Adipocyte (in vitro differentiated cells): ENCODE data around the gene SLC18A2.
"Not testable (repeated sequence)": the region's sequence is repeated elsewhere in the genome, so short reads cannot be mapped to it uniquely, and the experiment has no call there.

ENCODE experiments used
- DNase-seq: peaks from one replicate; pipeline ENCODE4 v3.0.0-alpha.2; 2015; ENCODE audit warnings: low read depth
- H3K27me3 ChIP-seq: replicated peaks from 2 replicates; pipeline ENCODE4 v1.7.0; 2013; ENCODE audit warnings: mild to moderate bottlenecking, low read length, moderate library complexity; ENCODE audit not compliant: control insufficient read depth, insufficient read depth
- H3K36me3 ChIP-seq: 2 replicates; pipeline ENCODE4 v1.7.0; 2013; ENCODE audit warnings: low read length, mild to moderate bottlenecking, moderate library complexity; ENCODE audit not compliant: control insufficient read depth, insufficient read depth, severe bottlenecking
- H3K4me1 ChIP-seq: 2 replicates; pipeline ENCODE4 v1.7.0; 2013; ENCODE audit warnings: mild to moderate bottlenecking, low read length, moderate library complexity; ENCODE audit not compliant: control insufficient read depth, insufficient read depth
- H3K4me3 ChIP-seq: 2 replicates; pipeline ENCODE4 v1.7.0; 2013; ENCODE audit warnings: mild to moderate bottlenecking, low read length, moderate library complexity
- H3K9ac ChIP-seq: 2 replicates; pipeline ENCODE4 v1.7.0; 2013; ENCODE audit warnings: mild to moderate bottlenecking, low read length, moderate library complexity
- H3K9me3 ChIP-seq: 2 replicates; pipeline ENCODE4 v1.7.0; 2013; ENCODE audit warnings: mild to moderate bottlenecking, low read length, moderate library complexity; ENCODE audit not compliant: control insufficient read depth

SLC18A2 gene

GRCh38 chr10:117266812-117267211, 25.9 kb downstream of the SLC18A2 start:
- no peaks in the 10 kb centered on the region for H3K36me3 ChIP-seq
- no peak overlapping the region for H3K4me3 ChIP-seq
- no peak for DNase-seq
- H3K4me1 ChIP-seq = no peaks in the 10 kb centered on the region
- H3K9ac ChIP-seq = no peak overlapping the region
- no peaks in the 10 kb centered on the region for H3K9me3 ChIP-seq
- peaks cover 16% of the 10 kb centered on the region for H3K27me3 ChIP-seq

DNA sequence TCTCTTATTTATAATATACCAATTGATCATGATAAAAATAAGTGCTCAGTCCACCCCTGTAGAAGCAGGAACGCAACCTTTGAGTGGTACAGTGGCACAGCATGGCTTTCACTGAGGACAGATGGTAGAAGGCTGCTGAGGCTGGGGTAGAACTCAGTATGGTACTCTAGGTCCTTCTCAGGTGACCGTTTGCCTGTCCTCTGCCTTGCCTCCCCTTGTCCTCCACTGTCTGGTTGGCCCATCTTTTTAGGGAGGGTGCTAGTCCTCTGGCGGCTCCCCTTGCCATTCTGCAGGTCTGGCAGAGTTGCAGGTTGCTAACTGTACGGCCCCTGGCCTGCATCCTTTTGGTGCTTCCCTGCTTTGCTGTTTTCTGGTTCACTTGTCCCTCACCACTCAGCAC, 27.3 kb downstream of the SLC18A2 start:
- DNase-seq = no peak
- H3K27me3 ChIP-seq = peaks cover 2% of the 10 kb centered on the region
- H3K36me3 ChIP-seq = no peaks in the 10 kb centered on the region
- H3K4me3 ChIP-seq = no peak overlapping the region
- H3K9me3 ChIP-seq = no peaks in the 10 kb centered on the region
- H3K4me1 ChIP-seq = no peaks in the 10 kb centered on the region
- no peak overlapping the region for H3K9ac ChIP-seq

DNA sequence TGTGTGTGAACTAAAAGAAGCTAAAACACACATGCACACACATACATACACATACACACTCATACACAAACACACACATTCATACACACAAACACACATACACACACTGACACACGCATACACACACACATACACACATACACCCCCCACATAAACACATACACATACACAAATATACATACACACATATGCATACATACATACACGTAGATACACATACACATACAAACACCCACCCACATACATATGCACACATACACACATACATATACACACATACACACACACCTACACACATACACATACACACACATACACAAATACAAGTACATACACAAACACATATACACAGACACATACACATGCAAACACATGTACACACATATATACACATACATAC, 28.0 kb downstream of the SLC18A2 start:
- Histone ChIP-seq H3K4me1 (no peaks in the 10 kb centered on the region), H3K36me3 (no peaks in the 10 kb centered on the region), H3K4me3 (no peak overlapping the region), H3K9me3 (no peaks in the 10 kb centered on the region), H3K27me3 (no peaks in the 10 kb centered on the region), H3K9ac (no peak overlapping the region)
- DNase-seq = no peak

GRCh38 chr10:117271427-117271826, 30.5 kb downstream of the SLC18A2 start:
- H3K4me3 ChIP-seq = no peak overlapping the region
- H3K27me3 ChIP-seq = no peaks in the 10 kb centered on the region
- DNase-seq = no peak
- H3K9ac ChIP-seq = no peak overlapping the region
- H3K4me1 ChIP-seq = no peaks in the 10 kb centered on the region
- H3K9me3 ChIP-seq = no peaks in the 10 kb centered on the region
- H3K36me3 ChIP-seq = no peaks in the 10 kb centered on the region

DNA sequence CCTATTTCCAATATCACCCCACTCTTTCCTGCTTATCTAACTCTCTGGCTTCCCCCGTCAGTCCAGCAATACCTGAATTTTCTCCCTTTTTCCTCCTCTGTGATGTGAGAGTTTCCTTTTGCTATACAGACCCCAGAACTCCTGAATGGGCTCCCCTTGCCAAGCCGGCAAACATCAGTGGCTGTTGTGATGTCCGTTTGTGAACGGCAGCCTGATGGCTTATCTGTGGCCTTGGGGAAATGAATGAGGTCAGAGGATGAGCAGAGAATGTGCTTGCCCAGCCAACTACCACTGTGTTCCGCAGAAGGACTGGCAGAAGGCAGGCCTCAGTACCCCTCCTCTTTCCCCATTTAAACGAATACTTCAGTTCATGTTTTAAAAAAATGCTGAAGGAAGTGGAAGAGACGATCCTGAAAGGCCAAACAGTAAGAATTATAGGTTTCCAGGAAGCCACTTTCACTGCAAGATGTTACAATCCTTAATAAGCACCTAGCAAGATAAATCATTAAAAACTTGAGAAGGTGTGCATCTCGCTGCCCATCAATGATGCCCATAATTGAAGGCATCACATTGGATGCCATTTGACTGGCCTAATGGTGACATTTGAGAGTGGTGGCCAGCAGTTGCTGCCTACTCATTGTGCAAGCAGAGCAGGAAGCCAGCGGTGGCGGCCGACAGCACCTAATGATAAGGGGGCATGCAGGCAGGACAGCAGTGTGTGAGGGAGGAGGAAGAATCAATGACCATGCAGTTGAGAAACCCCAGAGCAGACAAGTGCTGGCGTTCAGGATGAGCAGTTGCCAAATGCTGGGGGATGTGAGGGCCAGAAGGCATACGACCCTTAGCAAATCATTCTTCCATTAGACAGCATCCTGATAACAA, 31.5 kb downstream of the SLC18A2 start:
- H3K27me3 ChIP-seq = no peaks in the 10 kb centered on the region
- no peaks in the 10 kb centered on the region for H3K4me1 ChIP-seq
- no peaks in the 10 kb centered on the region for H3K36me3 ChIP-seq
- no peaks in the 10 kb centered on the region for H3K9me3 ChIP-seq
- no peak overlapping the region for H3K9ac ChIP-seq
- no peak for DNase-seq
- no peak overlapping the region for H3K4me3 ChIP-seq

- H3K4me1 ChIP-seq = no peaks in the 10 kb centered on the region
- H3K9me3 ChIP-seq = no peaks in the 10 kb centered on the region
- no peaks in the 10 kb centered on the region for H3K27me3 ChIP-seq
- no peak for DNase-seq
- H3K36me3 ChIP-seq = no peaks in the 10 kb centered on the region
- H3K9ac ChIP-seq = no peak overlapping the region
- H3K4me3 ChIP-seq = no peak overlapping the region
Measured at GRCh38 chr10:117273980-117274379, 33.1 kb downstream of the SLC18A2 start.

DNA sequence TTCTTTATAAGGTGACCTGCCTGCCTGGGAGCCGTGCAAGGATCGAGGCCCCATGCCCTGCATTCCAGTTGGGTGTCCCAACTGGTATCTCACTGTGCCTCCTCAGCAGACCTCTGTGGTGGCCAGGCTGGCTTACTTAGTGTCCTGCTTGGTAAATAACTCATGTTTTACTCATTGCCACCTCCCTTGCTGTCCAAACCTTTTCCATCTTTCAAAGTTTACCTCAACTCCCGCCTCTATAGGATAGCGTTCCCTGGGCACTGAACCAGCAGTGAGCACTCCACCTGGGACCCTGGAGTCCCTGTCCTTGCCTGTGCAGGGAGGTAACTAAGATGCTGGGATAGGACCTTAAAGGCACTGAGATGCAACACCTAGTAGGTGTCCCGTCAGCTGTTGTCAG, 33.6 kb downstream of the SLC18A2 start:
- no peak overlapping the region for H3K4me3 ChIP-seq
- no peak overlapping the region for H3K9ac ChIP-seq
- H3K27me3 ChIP-seq = no peaks in the 10 kb centered on the region
- DNase-seq = no peak
- H3K36me3 ChIP-seq = no peaks in the 10 kb centered on the region
- H3K9me3 ChIP-seq = no peaks in the 10 kb centered on the region
- no peaks in the 10 kb centered on the region for H3K4me1 ChIP-seq

DNA sequence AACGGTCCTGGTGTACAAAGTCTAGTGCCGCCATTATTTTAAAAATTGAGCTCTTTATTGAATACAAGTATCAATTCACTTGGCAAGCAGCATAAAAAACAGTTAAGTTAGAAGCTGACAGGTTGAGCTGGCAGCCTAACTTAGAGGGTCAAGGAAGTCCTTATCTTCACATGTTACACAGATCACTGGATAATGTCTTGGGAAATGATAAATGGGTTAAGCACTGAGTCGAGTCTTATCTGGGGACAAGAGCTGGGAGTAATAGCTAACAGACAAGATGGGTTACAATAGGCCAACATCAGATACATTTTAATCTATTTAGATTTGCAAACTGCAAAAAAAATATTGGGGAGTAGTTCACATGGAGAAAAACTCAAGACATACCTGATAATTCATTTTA, 34.2 kb downstream of the SLC18A2 start:
- H3K4me1 ChIP-seq = no peaks in the 10 kb centered on the region
- no peak overlapping the region for H3K9ac ChIP-seq
- no peaks in the 10 kb centered on the region for H3K27me3 ChIP-seq
- no peaks in the 10 kb centered on the region for H3K9me3 ChIP-seq
- H3K36me3 ChIP-seq = no peaks in the 10 kb centered on the region
- H3K4me3 ChIP-seq = no peak overlapping the region
- no peak for DNase-seq

- DNase-seq = no peak
- Histone ChIP-seq H3K9me3 (no peaks in the 10 kb centered on the region), H3K4me3 (no peak overlapping the region), H3K9ac (no peak overlapping the region), H3K27me3 (no peaks in the 10 kb centered on the region), H3K36me3 (no peaks in the 10 kb centered on the region), H3K4me1 (peaks cover 5% of the 10 kb centered on the region)
Measured at GRCh38 chr10:117277675-117278074, 36.8 kb downstream of the SLC18A2 start.

GRCh38 chr10:117284716-117285494, 44.0 kb downstream of the SLC18A2 start:
- peaks cover 22% of the 10 kb centered on the region for H3K4me1 ChIP-seq
- DNase-seq = no peak
- peaks cover 29% of the 10 kb centered on the region for H3K36me3 ChIP-seq
- no peaks in the 10 kb centered on the region for H3K27me3 ChIP-seq
- no peak overlapping the region for H3K9ac ChIP-seq
- H3K9me3 ChIP-seq = no peaks in the 10 kb centered on the region
- no peak overlapping the region for H3K4me3 ChIP-seq

DNA sequence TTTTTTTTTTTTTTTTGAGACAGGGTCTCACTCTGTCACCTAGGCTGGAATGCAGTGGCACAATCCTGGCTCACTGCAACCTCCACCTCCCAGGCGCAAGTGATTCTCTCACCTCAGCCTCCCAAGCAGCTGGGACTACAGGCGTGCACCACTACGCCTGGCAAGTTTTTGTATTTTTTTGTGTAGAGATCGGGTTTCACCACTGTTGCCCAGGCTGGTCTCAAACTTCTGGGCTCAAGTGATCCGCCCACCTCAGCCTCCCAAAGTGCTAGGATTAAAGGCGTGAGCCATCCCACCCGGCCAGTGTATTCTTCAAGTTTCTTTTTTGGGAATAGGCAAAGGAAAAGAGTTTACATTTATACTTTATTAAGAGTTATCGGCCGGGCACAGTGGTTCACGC, 50.0 kb downstream of the SLC18A2 start:
- not testable (repeated sequence) for H3K27me3 ChIP-seq, H3K9ac ChIP-seq, H3K9me3 ChIP-seq, H3K4me1 ChIP-seq, DNase-seq, H3K36me3 ChIP-seq, H3K4me3 ChIP-seq
